ENCODE data around the gene CACNA1F. TPM values are rescaled to one million over a fixed set of nuclear protein-coding genes. Genes with fewer than 3 reads are reported as not detected.

The CACNA1F gene
- total and polyA plus RNA-seq, 4 donors = 0.03 to 0.42 (median 0.22) TPM

Other genes with a start within 250 kb of the CACNA1F start
- gene GRIPAP1, start 231.1 kb downstream of the CACNA1F start, total RNA-seq = 10 to 100 TPM; 46.1 to 53.7 TPM
- 10 to 100 TPM; 17.3 to 37.2 TPM for gene GRIPAP1, start 231.1 kb downstream of the CACNA1F start, polyA plus RNA-seq
- 10 to 100 TPM; 67.7 to 70.6 TPM for gene TFE3, start 190.0 kb downstream of the CACNA1F start, total RNA-seq
- gene TFE3, start 190.0 kb downstream of the CACNA1F start, polyA plus RNA-seq = 10 to 100 TPM; 23.4 to 47.0 TPM
- gene CCDC120, start 174.3 kb downstream of the CACNA1F start, total RNA-seq = 1 to 10 TPM; 5.1 to 7.6 TPM
- gene CCDC120, start 174.3 kb downstream of the CACNA1F start, polyA plus RNA-seq = 1 to 10 TPM; 4.3 to 6.4 TPM
- gene PRAF2, start 159.3 kb downstream of the CACNA1F start, total RNA-seq = 10 to 100 TPM; 37.7 to 40.2 TPM
- gene PRAF2, start 159.3 kb downstream of the CACNA1F start, polyA plus RNA-seq = 10 to 100 TPM; 30.8 to 54.3 TPM
- gene WDR45, start 153.5 kb downstream of the CACNA1F start, total RNA-seq = 10 to 100 TPM; 66.1 to 84.4 TPM
- gene WDR45, start 153.5 kb downstream of the CACNA1F start, polyA plus RNA-seq = 100 to 1,000 TPM in 1 of 2 donors, 10 to 100 TPM in 1; 73.0 to 236 TPM
- gene GPKOW, start 109.6 kb downstream of the CACNA1F start, total RNA-seq = 10 to 100 TPM; 15.8 to 20.4 TPM
- 10 to 100 TPM; 14.3 to 22.8 TPM for gene GPKOW, start 109.6 kb downstream of the CACNA1F start, polyA plus RNA-seq
- 1 to 10 TPM; 2.7 to 2.8 TPM for gene MAGIX, start 70.6 kb downstream of the CACNA1F start, total RNA-seq
- 1 to 10 TPM; 1.9 to 4.9 TPM for gene MAGIX, start 70.6 kb downstream of the CACNA1F start, polyA plus RNA-seq
- 100 to 1,000 TPM; 159 to 201 TPM for gene PLP2, start 61.4 kb downstream of the CACNA1F start, total RNA-seq
- gene PLP2, start 61.4 kb downstream of the CACNA1F start, polyA plus RNA-seq = 100 to 1,000 TPM; 203 to 337 TPM
- gene PRICKLE3, start 47.0 kb downstream of the CACNA1F start, total RNA-seq = 10 to 100 TPM; 11.9 to 13.3 TPM
- gene PRICKLE3, start 47.0 kb downstream of the CACNA1F start, polyA plus RNA-seq = 1 to 10 TPM; 2.8 to 7.2 TPM
- gene SYP, start 33.1 kb downstream of the CACNA1F start, total RNA-seq = 1 to 10 TPM; 2.4 to 4.5 TPM
- gene SYP, start 33.1 kb downstream of the CACNA1F start, polyA plus RNA-seq = 1 to 10 TPM; 3.0 to 5.3 TPM
- gene CCDC22, start 2.1 kb upstream of the CACNA1F start, total RNA-seq = 10 to 100 TPM; 11.6 to 12.5 TPM
- gene CCDC22, start 2.1 kb upstream of the CACNA1F start, polyA plus RNA-seq = 10 to 100 TPM in 1 of 2 donors, 1 to 10 TPM in 1; 5.3 to 17.2 TPM
- gene FOXP3, start 31.4 kb upstream of the CACNA1F start, total RNA-seq = under 1 TPM in 1 of 2 donors, not detected in 1; 0.32 TPM
- gene FOXP3, start 31.4 kb upstream of the CACNA1F start, polyA plus RNA-seq = not detected
- 1 to 10 TPM; 7.9 to 9.2 TPM for gene PPP1R3F, start 36.5 kb upstream of the CACNA1F start, total RNA-seq
- 1 to 10 TPM; 1.9 to 6.3 TPM for gene PPP1R3F, start 36.5 kb upstream of the CACNA1F start, polyA plus RNA-seq
- gene GAGE10, start 70.3 kb upstream of the CACNA1F start, total RNA-seq = not detected
- gene GAGE10, start 70.3 kb upstream of the CACNA1F start, polyA plus RNA-seq = not detected
- gene GAGE12J, start 88.7 kb upstream of the CACNA1F start, total RNA-seq = not detected
- gene GAGE12J, start 88.7 kb upstream of the CACNA1F start, polyA plus RNA-seq = not detected
- not detected for gene GAGE13, start 98.2 kb upstream of the CACNA1F start, total RNA-seq
- not detected for gene GAGE13, start 98.2 kb upstream of the CACNA1F start, polyA plus RNA-seq

Data from aorta (tissue), 4 donors.